HCT116 (cell line): ENCODE results near the gene OTULINL.

Experiments
- CEBPB ChIP-seq: IDR thresholded peaks from 2 replicates; pipeline ENCODE4 v1.6.1; 2012; ENCODE audit warnings: low read depth
- CTCF ChIP-seq, 3 experiments: fragments of 200-600 bp in 1 of 3; sonication (generic) in 1 of 3; IDR thresholded peaks in 2 of 3; conservative IDR thresholded peaks in 1 of 3; 2 replicates each; pipeline ENCODE4 v1.5.1; 2012 to 2017; ENCODE audit warnings: low read depth in 2 of 3, low read length in 2 of 3, antibody characterized with exemption in 1 of 3, borderline replicate concordance in 1 of 3, control low read depth in 1 of 3, mild to moderate bottlenecking in 1 of 3, mixed read lengths in 1 of 3, mixed run types in 1 of 3, moderate library complexity in 1 of 3; ENCODE audit not compliant: insufficient read depth in 1 of 3
- EZH2 ChIP-seq: fragments of 200-600 bp; sonication (generic); IDR thresholded peaks from 2 replicates; pipeline ENCODE4 v1.6.1; 2017; ENCODE audit warnings: antibody characterized with exemption, mixed run types
- EZH2phosphoT487 ChIP-seq: fragments of 200-600 bp; IDR thresholded peaks from 2 replicates; pipeline ENCODE4 v1.6.1; 2018; ENCODE audit warnings: antibody characterized with exemption, borderline replicate concordance
- FOSL1 ChIP-seq: IDR thresholded peaks from 2 replicates; pipeline ENCODE4 v1.6.1; 2012; ENCODE audit warnings: low read depth
- POLR2A ChIP-seq: IDR thresholded peaks from 2 replicates; pipeline ENCODE4 v1.7.0; 2011; ENCODE audit warnings: borderline replicate concordance; ENCODE audit not compliant: insufficient read depth, insufficient read length; ENCODE audit errors: extremely low read depth
- POLR2AphosphoS5 ChIP-seq: IDR thresholded peaks from 2 replicates; pipeline ENCODE4 v1.6.1; 2011; ENCODE audit warnings: mild to moderate bottlenecking, low read depth, low read length, moderate library complexity
- RAD21 ChIP-seq: IDR thresholded peaks from 2 replicates; pipeline ENCODE4 v1.6.1; 2012; ENCODE audit warnings: low read depth, mild to moderate bottlenecking
- REST ChIP-seq: IDR thresholded peaks from 2 replicates; pipeline ENCODE4 v1.6.1; 2012; ENCODE audit warnings: low read depth
- SIN3A ChIP-seq: IDR thresholded peaks from 2 replicates; pipeline ENCODE4 v1.6.1; 2012; ENCODE audit warnings: low read depth
- TCF7L2 ChIP-seq: IDR thresholded peaks from 2 replicates; pipeline ENCODE4 v1.7.0; 2011; ENCODE audit warnings: borderline replicate concordance, inconsistent platforms; ENCODE audit not compliant: insufficient read depth, insufficient read length; ENCODE audit errors: extremely low read depth

GRCh38 chr5:14598225-14598624, 16.6 kb downstream of the OTULINL start:
- no peak for TF ChIP-seq CTCF (IDR thresholded peaks at IDR 0.05 in 2 of 3, conservative IDR thresholded peaks at IDR 0.05 in 1 of 3; ENCODE audit: borderline replicate concordance in 1 of 3, insufficient read depth in 1 of 3, low read depth in 2 of 3, low read length in 2 of 3)
- TF ChIP-seq TCF7L2 = no peak
- no peak for TF ChIP-seq POLR2AphosphoS5
- no peak for TF ChIP-seq EZH2phosphoT487
- no peak for TF ChIP-seq RAD21
- no peak for TF ChIP-seq EZH2
- TF ChIP-seq FOSL1 = no peak
- no peak for TF ChIP-seq CEBPB
- no peak for TF ChIP-seq REST
- TF ChIP-seq POLR2A = no peak
- no peak for TF ChIP-seq SIN3A
